Activated T-cell treated with anti-CD3 and anti-CD28 coated beads, Interleukin-2, amount 50 U/mL, for 48 hours (primary cell): ENCODE data around the gene TOMT.

ENCODE experiments used
- DNase-seq, 2 experiments: peaks; one replicate each; pipeline ENCODE4 v3.0.0-alpha.2; 2020

The TOMT gene

DNA sequence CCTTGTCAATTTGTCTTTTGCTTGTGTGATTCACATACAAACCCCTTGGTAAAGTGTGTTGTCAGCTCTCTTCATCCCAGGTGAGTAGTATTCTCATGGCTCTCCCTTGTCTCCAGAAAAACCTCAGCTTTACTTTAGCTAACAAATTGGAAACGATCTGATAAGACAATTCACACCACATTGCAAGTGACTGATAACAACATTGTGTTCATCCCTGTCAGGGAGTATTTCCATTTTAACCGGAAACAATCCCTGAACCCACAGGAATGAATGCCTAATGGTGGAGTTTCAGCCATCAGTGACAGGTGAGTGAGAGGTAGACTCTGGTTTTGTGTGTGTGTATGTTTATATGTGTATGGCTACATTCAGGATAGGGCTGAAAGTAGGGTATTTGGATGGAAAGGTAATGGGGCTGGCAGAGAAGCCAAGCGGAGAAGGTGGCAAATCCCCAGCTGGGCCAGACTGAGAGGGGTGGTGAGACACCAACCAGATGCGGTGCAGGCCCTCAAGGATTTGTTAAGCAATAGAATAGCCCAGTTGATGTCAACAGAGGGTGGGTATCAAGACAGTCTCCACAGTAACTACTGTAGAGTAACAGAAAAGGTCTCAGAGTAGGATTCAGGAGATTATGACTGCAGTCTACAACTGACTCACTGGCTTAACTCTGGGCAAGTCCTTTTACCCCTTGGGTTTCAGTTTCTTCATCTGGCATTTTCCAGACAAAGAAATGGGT, 17.5 kb upstream of the TOMT start:
- DNase-seq, result no peak

DNA sequence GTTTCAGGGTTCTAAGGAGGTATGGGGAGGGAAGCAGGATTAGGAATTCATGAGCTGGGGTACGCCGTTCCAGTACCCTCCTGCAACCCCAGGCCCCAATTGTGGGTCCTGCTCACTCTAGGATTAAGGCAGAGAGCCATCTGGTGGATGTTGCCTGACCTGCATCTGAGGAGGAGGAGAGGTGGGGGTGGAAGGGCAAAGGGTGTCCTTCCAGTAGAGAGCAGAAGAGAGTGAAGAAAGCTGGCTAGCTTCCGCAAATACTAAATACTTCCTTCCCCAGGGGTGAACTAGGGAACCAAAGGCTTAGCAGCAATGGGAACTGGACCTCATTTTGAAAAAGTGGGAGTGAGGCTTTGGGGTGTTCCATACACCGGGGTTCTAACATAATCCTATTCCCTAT, 14.4 kb upstream of the TOMT start:
- peak; percentile 76 to 77 for DNase-seq

- no peak for DNase-seq
These were observed 7.0 kb upstream of the TOMT start for GRCh38 chr11:72098741-72099140.

DNA sequence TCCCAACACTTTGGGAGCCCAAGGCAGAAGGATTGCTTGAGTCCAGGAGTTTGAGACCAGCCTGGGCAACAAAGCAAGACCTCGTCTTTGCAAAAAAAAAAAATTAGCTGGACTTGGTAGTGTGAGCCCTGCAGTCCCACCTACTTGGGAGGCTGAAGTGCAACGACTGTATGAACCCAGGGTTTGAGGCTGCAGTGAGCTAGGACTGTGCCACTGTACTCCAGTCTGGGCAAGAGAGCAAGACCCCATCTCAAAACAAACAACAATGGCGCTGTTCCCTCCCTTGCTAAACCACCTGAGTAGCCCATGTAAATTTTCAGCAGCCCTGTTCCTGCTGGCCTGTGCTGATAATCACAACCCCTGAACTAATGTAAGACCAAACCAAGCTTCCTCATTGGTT, 5.7 kb upstream of the TOMT start:
- no peak for DNase-seq

DNA sequence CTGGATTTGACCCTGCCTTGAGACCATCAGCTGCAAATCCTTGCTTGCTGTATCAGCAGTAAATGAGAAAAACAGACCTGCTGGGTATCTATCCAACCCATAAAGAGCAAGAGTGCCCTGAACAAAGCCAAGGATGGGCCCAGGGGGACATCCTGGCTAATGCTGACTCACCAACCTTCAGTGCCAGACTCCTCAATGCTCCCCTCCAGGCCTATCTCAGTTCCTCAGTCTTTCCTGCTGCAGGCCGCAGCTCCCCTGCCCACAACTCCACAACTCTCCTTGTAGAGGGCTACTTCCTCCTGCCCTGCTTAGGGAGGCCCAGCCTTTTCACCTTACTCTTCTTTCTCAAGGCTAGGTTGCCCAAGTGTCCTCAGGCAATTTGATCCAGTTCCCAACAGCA, 5.3 kb upstream of the TOMT start:
- DNase-seq, result no peak

- no peak for DNase-seq
These were observed 3.6 kb upstream of the TOMT start for GRCh38 chr11:72102162-72102561.

GRCh38 chr11:72102631-72102945, 3.1 kb upstream of the TOMT start:
- DNase-seq, result no peak

DNA sequence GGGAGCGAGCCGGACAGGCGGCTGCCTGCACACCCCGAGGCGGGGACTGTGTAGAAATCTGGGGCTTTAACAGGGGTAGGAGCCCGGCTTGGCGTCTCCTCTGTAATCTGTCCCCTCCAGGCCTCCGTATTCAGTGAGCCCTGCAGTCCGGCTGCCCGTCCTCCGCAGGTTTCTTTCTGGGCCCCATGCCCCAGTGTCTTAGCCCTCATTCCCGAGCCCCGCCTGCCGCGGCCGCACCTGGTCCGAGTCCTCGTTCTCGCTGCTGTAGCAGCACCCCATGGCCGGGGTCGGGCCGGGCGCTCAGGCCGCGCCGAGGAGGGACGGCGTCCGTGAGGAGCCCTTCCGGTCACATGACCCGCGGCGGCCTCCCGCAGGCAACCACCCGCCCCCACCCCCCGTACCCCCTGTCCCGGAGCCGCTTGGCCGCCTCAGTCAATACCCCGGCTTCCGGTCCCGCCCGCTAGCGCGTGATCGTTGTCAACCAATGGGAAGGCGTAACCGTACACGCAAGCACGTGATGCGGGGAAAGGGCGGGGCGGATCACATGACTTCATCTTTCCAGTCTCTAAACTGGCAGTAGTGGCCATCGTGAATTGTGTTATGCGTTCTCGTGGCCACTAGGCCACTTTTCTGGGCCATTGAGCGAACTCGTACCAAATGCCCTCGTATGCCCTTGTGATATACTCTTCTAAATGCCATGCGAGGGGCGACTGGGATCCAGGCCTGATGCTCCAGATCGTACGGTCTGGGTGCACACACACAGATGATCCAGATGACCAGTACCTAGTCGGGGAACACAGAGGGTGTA, 2.6 kb upstream of the TOMT start, which contains the start of gene LAMTOR1:
LAMTOR1 (minus strand) TSS at position 352 of the 808 bp plus-strand sequence; CDS start at position 279, 73 bp downstream.
- peak; percentile 99 for DNase-seq

DNA sequence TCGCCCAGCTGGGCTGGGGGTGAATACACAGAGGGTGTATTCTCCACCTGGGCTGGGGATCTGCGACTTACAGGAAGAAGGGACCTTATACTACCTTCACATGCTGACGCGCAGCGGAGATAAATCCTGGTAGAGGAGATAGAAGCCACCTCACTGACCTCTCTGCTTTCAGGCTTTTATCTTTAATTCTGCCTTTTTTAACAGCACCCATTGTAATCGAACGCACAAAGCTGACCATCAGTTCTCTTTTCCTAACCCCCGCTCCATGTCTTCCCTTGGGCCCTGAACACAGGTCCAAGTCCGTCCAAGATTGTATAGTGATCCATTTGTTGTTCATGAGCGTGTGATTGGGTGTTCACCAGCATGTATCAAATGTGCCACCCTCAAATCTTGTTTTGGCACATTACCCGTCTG, 2.0 kb upstream of the TOMT start:
- DNase-seq, result no peak

GRCh38 chr11:72111300-72112142, 5.8 kb downstream of the TOMT start:
- DNase-seq, result no peak

GRCh38 chr11:72112143-72112977, 6.6 kb downstream of the TOMT start, which contains the start of gene ANAPC15:
TSS of gene ANAPC15 (minus strand) at chr11:72112695. CDS start at chr11:72111276, 1,419 bp downstream.
- peak; percentile 99 for DNase-seq

DNA sequence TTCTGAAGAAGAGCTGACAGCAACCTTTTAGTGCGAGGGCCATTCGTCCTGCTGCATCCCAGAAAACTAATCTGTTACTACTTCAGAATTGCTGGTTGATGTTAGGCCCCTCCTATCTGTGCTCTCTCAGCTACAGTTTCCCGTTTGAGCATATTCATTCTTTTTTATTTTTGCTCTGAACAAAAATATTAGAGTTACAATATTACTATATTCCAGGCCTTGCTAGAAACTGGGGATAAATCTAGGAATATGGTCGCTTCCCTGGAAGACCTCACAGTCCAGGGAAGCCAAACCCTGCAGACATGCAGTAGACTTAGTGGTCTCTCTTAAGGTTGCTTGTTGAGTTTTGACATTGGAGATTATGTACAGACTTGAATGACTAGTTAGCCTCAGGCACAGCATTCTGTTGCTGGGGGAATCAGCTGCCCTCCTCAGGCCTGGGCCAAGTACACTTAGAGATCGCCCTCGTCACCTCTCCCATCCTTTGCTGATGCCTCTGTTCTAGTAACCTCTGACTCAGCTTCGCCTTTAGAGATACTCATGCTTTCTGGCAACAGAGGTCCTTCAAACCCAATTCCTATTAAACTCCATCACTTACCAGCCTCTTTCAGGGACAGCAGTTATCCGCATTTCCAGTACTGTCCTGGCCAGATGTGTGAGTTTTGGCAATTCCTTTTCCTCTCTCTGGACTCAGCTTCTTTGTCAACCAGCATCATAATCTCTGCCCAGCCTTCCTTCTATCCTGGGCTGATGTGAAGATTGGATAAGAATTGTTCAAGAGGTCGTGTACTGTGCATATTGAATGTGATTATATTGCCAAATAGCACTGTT, 7.5 kb downstream of the TOMT start:
- peak in 1 of 2 experiments; percentile 29 for DNase-seq

DNA sequence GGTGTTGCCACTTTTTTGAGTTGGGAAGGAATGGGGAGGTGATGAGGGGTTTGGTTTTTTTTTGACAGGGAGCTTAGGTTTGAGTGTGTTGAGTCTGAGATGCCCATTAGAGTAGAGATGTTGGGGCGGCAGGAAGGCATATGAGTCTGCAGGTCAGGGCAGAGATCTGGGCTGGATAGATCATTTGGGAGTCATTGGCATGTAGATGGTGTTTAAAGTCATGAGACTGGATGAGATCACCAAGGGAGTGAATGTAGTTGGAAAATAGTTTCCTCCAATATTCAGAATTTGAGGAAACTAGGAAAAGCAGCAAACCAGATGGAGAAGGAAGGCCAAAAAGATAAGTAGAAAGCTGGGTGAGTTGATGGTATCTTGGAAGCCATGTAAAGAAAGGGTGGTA, 8.8 kb downstream of the TOMT start:
- DNase-seq, result no peak

GRCh38 chr11:72116019-72116755, 10.5 kb downstream of the TOMT start:
- no peak for DNase-seq

DNA sequence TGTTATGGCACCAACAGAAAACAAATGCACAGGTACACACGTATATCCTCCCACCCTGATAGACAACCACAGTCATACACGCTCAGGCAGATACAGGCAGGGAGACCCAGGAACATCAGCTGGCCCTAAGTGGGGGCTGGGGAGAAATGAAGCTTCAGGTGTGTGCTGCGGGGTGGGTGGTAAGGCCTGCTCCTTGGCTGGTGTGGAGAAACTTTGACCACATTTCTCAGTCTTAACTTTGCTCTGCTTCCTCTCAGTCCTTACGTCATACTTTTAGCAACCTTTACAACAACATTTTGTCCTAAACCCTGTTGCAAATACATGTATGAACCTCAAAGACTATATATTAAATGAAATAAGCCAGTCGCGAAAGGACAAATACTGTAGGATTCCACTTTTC, 13.5 kb downstream of the TOMT start:
- DNase-seq, result no peak

DNA sequence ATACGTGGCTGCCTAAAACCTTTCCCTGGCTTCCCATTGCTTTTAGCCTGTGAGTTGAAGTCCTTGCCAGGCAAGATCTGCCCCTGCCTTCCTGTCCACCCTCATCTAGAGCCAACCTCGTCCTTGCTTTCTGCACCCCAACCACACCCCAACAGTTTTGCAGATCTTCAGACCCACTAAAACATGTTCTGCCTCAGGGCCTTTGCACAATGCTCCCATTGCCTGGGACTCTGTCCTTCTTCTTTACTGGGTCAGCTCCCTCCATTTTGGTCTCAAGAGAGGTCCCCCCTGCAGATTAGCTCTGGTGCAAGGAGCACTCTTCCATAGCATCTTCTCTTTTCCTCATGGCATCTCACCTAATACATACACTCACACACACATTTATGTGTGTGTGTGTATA, 15.2 kb downstream of the TOMT start:
- no peak for DNase-seq

- no peak for DNase-seq
These were observed 16.9 kb downstream of the TOMT start for GRCh38 chr11:72122607-72123006.

GRCh38 chr11:72123117-72123653, 17.5 kb downstream of the TOMT start:
- DNase-seq, result no peak

GRCh38 chr11:72124046-72124445, 18.3 kb downstream of the TOMT start:
- no peak for DNase-seq

DNA sequence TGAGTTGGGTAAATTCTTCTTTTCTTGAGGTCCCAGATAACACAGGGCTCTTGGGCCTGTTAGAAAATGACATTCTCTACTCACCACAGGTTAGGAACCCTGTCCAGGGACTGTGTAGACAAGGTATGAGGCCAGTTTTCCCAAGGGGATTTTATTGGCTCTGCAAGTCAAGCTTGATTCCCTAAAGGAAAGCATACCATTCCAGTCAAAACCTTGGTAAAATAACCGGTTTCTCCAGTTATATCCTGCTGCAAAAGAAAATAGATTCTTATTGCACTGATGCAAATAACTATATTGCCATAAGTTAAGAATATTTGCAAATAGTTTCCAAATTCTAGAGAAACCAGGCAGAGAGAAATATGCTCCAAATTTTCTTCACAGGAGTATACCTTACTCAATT, 20.2 kb downstream of the TOMT start:
- no peak for DNase-seq
